ENCODE data around the gene EPHA7.

EPHA7 gene

GRCh38 chr6:93419304-93420162 lies at the start of gene EPHA7:
EPHA7 (minus strand) TSS chr6:93419559; CDS start chr6:93419341, 218 bp downstream.
- peak; percentile 96 for DNase-seq (ENCODE audit: low spot score)

GRCh38 chr6:93468291-93468690 lies 48.9 kb upstream of the EPHA7 start:
- DNase-seq (ENCODE audit: low spot score): no peak

GRCh38 chr6:93454533-93454932 lies 35.2 kb upstream of the EPHA7 start:
- DNase-seq (ENCODE audit: low spot score): no peak

GRCh38 chr6:93453956-93454355 lies 34.6 kb upstream of the EPHA7 start:
- no peak for DNase-seq (ENCODE audit: low spot score)

- no peak for DNase-seq (ENCODE audit: low spot score)
Observed at GRCh38 chr6:93447874-93448273, 28.5 kb upstream of the EPHA7 start.

GRCh38 chr6:93437491-93437890 lies 18.1 kb upstream of the EPHA7 start:
- no peak for DNase-seq (ENCODE audit: low spot score)

- DNase-seq (ENCODE audit: low spot score): no peak
Observed at GRCh38 chr6:93433592-93433991, 14.2 kb upstream of the EPHA7 start.

GRCh38 chr6:93424303-93425064 lies 5.1 kb upstream of the EPHA7 start:
- DNase-seq (ENCODE audit: low spot score): peak; percentile 11

- no peak for DNase-seq (ENCODE audit: low spot score)
Observed at GRCh38 chr6:93423542-93423941, 4.2 kb upstream of the EPHA7 start.

GRCh38 chr6:93420163-93420795 lies 920 bp upstream of the EPHA7 start:
- DNase-seq (ENCODE audit: low spot score): no peak

GRCh38 chr6:93418408-93419303 lies 703 bp downstream of the EPHA7 start:
- peak; percentile 14 for DNase-seq (ENCODE audit: low spot score)

GRCh38 chr6:93418033-93418407 lies 1.3 kb downstream of the EPHA7 start:
- DNase-seq (ENCODE audit: low spot score): no peak

GRCh38 chr6:93417421-93418013 lies 1.8 kb downstream of the EPHA7 start:
- DNase-seq (ENCODE audit: low spot score): peak; percentile 13

- peak; percentile 14 for DNase-seq (ENCODE audit: low spot score)
Observed at GRCh38 chr6:93416571-93417420, 2.6 kb downstream of the EPHA7 start.

GRCh38 chr6:93413190-93413589 lies 6.2 kb downstream of the EPHA7 start:
- DNase-seq (ENCODE audit: low spot score): no peak

GRCh38 chr6:93412452-93412851 lies 6.9 kb downstream of the EPHA7 start:
- no peak for DNase-seq (ENCODE audit: low spot score)

GRCh38 chr6:93407186-93407585 lies 12.2 kb downstream of the EPHA7 start:
- DNase-seq (ENCODE audit: low spot score): no peak

- no peak for DNase-seq (ENCODE audit: low spot score)
Observed at GRCh38 chr6:93403390-93403789, 16.0 kb downstream of the EPHA7 start.

- DNase-seq (ENCODE audit: low spot score): no peak
Observed at GRCh38 chr6:93398723-93399122, 20.6 kb downstream of the EPHA7 start.

- DNase-seq (ENCODE audit: low spot score): no peak
Observed at GRCh38 chr6:93394471-93394870, 24.9 kb downstream of the EPHA7 start.

All from GM03348 (cell line).